GM23248 (cell line): ENCODE data around the gene SLC51B. TPM values are rescaled to one million over a fixed set of nuclear protein-coding genes. Genes with fewer than 3 reads are reported as not detected.
A peak's percentile ranks its signal among the peaks of the same experiment; 100 is the strongest.
"Not testable (repeated sequence)": the region's sequence is repeated elsewhere in the genome, so short reads cannot be mapped to it uniquely, and the experiment has no call there.

Source experiments
- DNase-seq: peaks from one replicate; pipeline ENCODE4 v3.0.0-alpha.2; 2015
- H2AFZ ChIP-seq: fragments of 200-600 bp; sonication (generic); 2 replicates; pipeline ENCODE4 v1.6.1; 2016; ENCODE audit warnings: antibody characterized with exemption
- H3F3A ChIP-seq: fragments of 200-600 bp; sonication (generic); 2 replicates; pipeline ENCODE4 v1.6.1; 2016; ENCODE audit warnings: mild to moderate bottlenecking, antibody characterized with exemption, mixed run types; ENCODE audit not compliant: insufficient read depth
- H3K27ac ChIP-seq: fragments of 200-600 bp; sonication (generic); 2 replicates; pipeline ENCODE4 v1.5.1; 2016; ENCODE audit warnings: mild to moderate bottlenecking
- H3K27me3 ChIP-seq: fragments of 200-600 bp; sonication (generic); replicated peaks from 2 replicates; pipeline ENCODE4 v1.6.1; 2016; ENCODE audit warnings: mild to moderate bottlenecking; ENCODE audit not compliant: insufficient read depth
- H3K36me3 ChIP-seq: fragments of 200-600 bp; sonication (generic); 2 replicates; pipeline ENCODE4 v1.6.1; 2016; ENCODE audit warnings: low read depth, mild to moderate bottlenecking
- H3K4me1 ChIP-seq: fragments of 200-600 bp; sonication (generic); 2 replicates; pipeline ENCODE4 v1.6.1; 2016; ENCODE audit warnings: mild to moderate bottlenecking; ENCODE audit not compliant: insufficient read depth
- H3K4me2 ChIP-seq: fragments of 200-600 bp; sonication (generic); one replicate; pipeline ENCODE4 v1.6.1; 2016; ENCODE audit warnings: mild to moderate bottlenecking; ENCODE audit not compliant: unreplicated experiment
- H3K4me3 ChIP-seq: fragments of 200-600 bp; sonication (generic); 2 replicates; pipeline ENCODE4 v1.5.1; 2016; ENCODE audit warnings: mild to moderate bottlenecking
- H3K79me2 ChIP-seq: fragments of 200-600 bp; sonication (generic); 2 replicates; pipeline ENCODE4 v1.6.1; 2016; ENCODE audit warnings: mild to moderate bottlenecking; ENCODE audit not compliant: insufficient read depth
- H3K9ac ChIP-seq: fragments of 200-600 bp; sonication (generic); 2 replicates; pipeline ENCODE4 v1.6.1; 2016; ENCODE audit warnings: mild to moderate bottlenecking
- H3K9me2 ChIP-seq: fragments of 200-600 bp; sonication (generic); 2 replicates; pipeline ENCODE4 v1.6.1; 2016; ENCODE audit warnings: mixed run types, mild to moderate bottlenecking, moderate library complexity; ENCODE audit not compliant: insufficient read depth
- H3K9me3 ChIP-seq: fragments of 200-600 bp; sonication (generic); one replicate; pipeline ENCODE4 v1.6.1; 2017; ENCODE audit warnings: low read depth
- H4K20me1 ChIP-seq: fragments of 200-600 bp; sonication (generic); 2 replicates; pipeline ENCODE4 v1.6.0; 2016; ENCODE audit not compliant: insufficient read depth
- EZH2 ChIP-seq: fragments of 200-600 bp; sonication (generic); IDR thresholded peaks from 2 replicates; pipeline ENCODE4 v1.6.1; 2018; ENCODE audit warnings: antibody characterized with exemption, mild to moderate bottlenecking; ENCODE audit not compliant: insufficient read depth, poor library complexity, severe bottlenecking
- EZH2phosphoT487 ChIP-seq: fragments of 200-600 bp; sonication (generic); IDR thresholded peaks from 2 replicates; pipeline ENCODE4 v1.6.1; 2018; ENCODE audit warnings: antibody characterized with exemption, moderate library complexity, mild to moderate bottlenecking, low read depth; ENCODE audit not compliant: insufficient read depth
- WGBS, 2 experiments: methylation state at CpG; one replicate each; pipeline ENCODE4 v1.1.6; 2015 to 2017; ENCODE audit warnings: low lambda C conversion rate in 2 of 2, low coverage in 1 of 2; ENCODE audit errors: missing lambda C conversion rate in 2 of 2; 5-methylcytosine and 5-hydroxymethylcytosine counted together
- in situ Hi-C: fragments of 300-500 bp; cut with MboI; formaldehyde crosslinking; loops from 2 replicates; pipeline ENCODE4 v1.15.0; 2020
- polyA plus RNA-seq: library from polyadenylated mRNA; unstranded; fragments of >200 nt; fragmentation: Nextera tagmentation; extraction: Ambion mirVana; gene quantifications from 2 replicates; pipeline ENCODE4 v1.2.1, GENCODE V29; 2016
- total RNA-seq: library from RNA; depleted of rRNA; stranded (reverse); fragments of >200 nt; shearing (Covaris generic); gene quantifications from 2 replicates; pipeline ENCODE4 v1.2.3, GENCODE V29; 2014

SLC51B gene
- total and polyA plus RNA-seq, 2 experiments from 2014 or later = not detected

GRCh38 chr15:65042776-65043327 lies 2.3 kb upstream of the SLC51B start:
- TF ChIP-seq EZH2phosphoT487 = no peak
- no peak for TF ChIP-seq EZH2
- in situ Hi-C loops = no loop called here
- Histone ChIP-seq H3K9ac (no peak overlapping the region), H3K27ac (no peak overlapping the region), H3K36me3 (no peaks in the 10 kb centered on the region), H3K27me3 (no peaks in the 10 kb centered on the region), H3K9me3 (no peaks in the 10 kb centered on the region), H4K20me1 (no peaks in the 10 kb centered on the region), H3F3A (peaks cover 21% of the 10 kb centered on the region; the same call in 1 of the 2 replicates), H3K9me2 (no peaks in the 10 kb centered on the region), H3K4me3 (no peak overlapping the region), H3K4me2 (no peak overlapping the region), H2AFZ (peak overlapping the region; percentile 25; the same call in 1 of the 2 replicates), H3K79me2 (no peaks in the 10 kb centered on the region), H3K4me1 (peaks cover 25% of the 10 kb centered on the region)
- no peak for DNase-seq
- WGBS, 2 experiments = 24 to 29% methylated on average over 4 of the region's 4 CpGs

- H3K9ac ChIP-seq, in situ Hi-C loops, H3K4me2 ChIP-seq, H3K36me3 ChIP-seq, H3K9me3 ChIP-seq, H3K9me2 ChIP-seq, H3K4me3 ChIP-seq, H2AFZ ChIP-seq, H4K20me1 ChIP-seq, H3K27me3 ChIP-seq, H3K79me2 ChIP-seq: not testable (repeated sequence)
- 5 to 7% methylated on average over 5 of the region's 5 CpGs for WGBS, 2 experiments
- peak; percentile 93 for DNase-seq
- Histone ChIP-seq H3K4me1 (peaks cover 25% of the 10 kb centered on the region), H3F3A (peaks cover 21% of the 10 kb centered on the region; the same call in 1 of the 2 replicates), H3K27ac (peak overlapping the region; percentile 44; the same call in 1 of the 2 replicates)
These were observed 969 bp upstream of the SLC51B start for GRCh38 chr15:65044218-65044617.

- no peak overlapping the region for H2AFZ ChIP-seq
- no peak for DNase-seq
- no peak overlapping the region for H3K4me2 ChIP-seq
- 67 to 71% methylated on average over 2 of the region's 2 CpGs for WGBS, 2 experiments
- peaks cover 22% of the 10 kb centered on the region for H3K4me1 ChIP-seq
- no peaks in the 10 kb centered on the region for H4K20me1 ChIP-seq
- H3K79me2 ChIP-seq = no peaks in the 10 kb centered on the region
- no peak overlapping the region for H3K4me3 ChIP-seq
- H3K9ac ChIP-seq = no peak overlapping the region
- no peak overlapping the region for H3K27ac ChIP-seq
- peaks cover 15% of the 10 kb centered on the region; the same call in 1 of the 2 replicates for H3F3A ChIP-seq
- H3K27me3 ChIP-seq = no peaks in the 10 kb centered on the region
- TF ChIP-seq EZH2phosphoT487 (no peak), EZH2 (no peak)
- H3K9me2 ChIP-seq = no peaks in the 10 kb centered on the region
- in situ Hi-C loops = no loop called here
- no peaks in the 10 kb centered on the region for H3K36me3 ChIP-seq
- H3K9me3 ChIP-seq = no peaks in the 10 kb centered on the region
These were observed 3.1 kb downstream of the SLC51B start for GRCh38 chr15:65048241-65048640.

GRCh38 chr15:65049418-65049840 lies 4.2 kb downstream of the SLC51B start:
- 11 to 12% methylated on average over 19 of the region's 19 CpGs for WGBS, 2 experiments
- no peak for TF ChIP-seq EZH2
- TF ChIP-seq EZH2phosphoT487 = no peak
- DNase-seq = peak; percentile 93
- peaks cover 5% of the 10 kb centered on the region; the same call in 1 of the 2 replicates for H3F3A ChIP-seq
- H3K4me2 ChIP-seq = peak overlapping the region; percentile 43
- H3K79me2 ChIP-seq = no peaks in the 10 kb centered on the region
- H4K20me1 ChIP-seq = no peaks in the 10 kb centered on the region
- H3K9me3 ChIP-seq = no peaks in the 10 kb centered on the region
- no peaks in the 10 kb centered on the region for H3K9me2 ChIP-seq
- peak overlapping the region; percentile 61 for H3K4me3 ChIP-seq
- in situ Hi-C loops = no loop called here
- H3K9ac ChIP-seq = no peak overlapping the region
- H3K27me3 ChIP-seq = no peaks in the 10 kb centered on the region
- H2AFZ ChIP-seq = peak overlapping the region; percentile 57
- H3K4me1 ChIP-seq = peaks cover 11% of the 10 kb centered on the region; the same call in 1 of the 2 replicates
- H3K27ac ChIP-seq = no peak overlapping the region
- no peaks in the 10 kb centered on the region for H3K36me3 ChIP-seq
